ENCODE results near the gene SLC25A1.

- no peak for TF ChIP-seq POLR2A (IDR thresholded peaks at IDR 0.05; ENCODE audit: low read length)
- TF ChIP-seq GATA1 (IDR thresholded peaks at IDR 0.05; ENCODE audit: low read depth, low read length), result no peak
Observed at GRCh38 chr22:19203834-19204233, 25.3 kb upstream of the SLC25A1 start.

Measured in erythroblast (primary cell).